Keratinocyte (primary cell): ENCODE results near the gene NGEF. TPM values are rescaled to one million over a fixed set of nuclear protein-coding genes. Genes with fewer than 3 reads are reported as not detected.

Source experiments
- DNase-seq: peaks from one replicate; pipeline ENCODE4 v3.0.0-alpha.2; 2011; ENCODE audit warnings: low read depth, missing footprints, low spot score
- FAIRE-seq: peaks from 2 replicates; lab custom pipeline; 2011; peaks lifted over from hg19 to GRCh38; lab: Jason Lieb, UNC
- H2AFZ ChIP-seq: 2 replicates; pipeline ENCODE4 v1.6.0; 2012; ENCODE audit warnings: low read length, control low read depth, inconsistent platforms; ENCODE audit not compliant: control insufficient read depth
- H3K27ac ChIP-seq: 2 replicates; pipeline ENCODE4 v1.5.1; 2011; ENCODE audit warnings: low read length; ENCODE audit not compliant: control insufficient read depth, insufficient read depth
- H3K27me3 ChIP-seq: 3 replicates; pipeline ENCODE4 v1.6.0; 2011; ENCODE audit warnings: low read length; ENCODE audit not compliant: control insufficient read depth, insufficient read depth; ENCODE audit errors: extremely low read depth
- H3K36me3 ChIP-seq, 2 experiments: 2 replicates in 1 of 2; 3 replicates in 1 of 2; pipeline ENCODE4 v1.5.1; 2011; ENCODE audit warnings: low read length in 2 of 2, mild to moderate bottlenecking in 1 of 2; ENCODE audit not compliant: control insufficient read depth in 2 of 2, insufficient read depth in 2 of 2; ENCODE audit errors: extremely low read depth in 1 of 2
- H3K4me1 ChIP-seq: 3 replicates; pipeline ENCODE4 v1.5.1; 2011; ENCODE audit warnings: low read length; ENCODE audit not compliant: control insufficient read depth, insufficient read depth; ENCODE audit errors: extremely low read depth
- H3K4me2 ChIP-seq: 3 replicates; pipeline ENCODE4 v1.6.0; 2011; ENCODE audit warnings: low read depth, low read length; ENCODE audit not compliant: control insufficient read depth, insufficient read depth; ENCODE audit errors: extremely low read depth
- H3K4me3 ChIP-seq, 3 experiments: fragments of 200-600 bp in 1 of 3; sonication (generic) in 1 of 3; 2 replicates in 2 of 3; 3 replicates in 1 of 3; pipeline ENCODE4 v1.5.1; 2011 to 2016; ENCODE audit warnings: low read length in 3 of 3, mild to moderate bottlenecking in 3 of 3, control low read depth in 2 of 3, inconsistent platforms in 1 of 3, low read depth in 1 of 3, mixed read lengths in 1 of 3, mixed run types in 1 of 3, moderate library complexity in 1 of 3; ENCODE audit not compliant: control insufficient read depth in 2 of 3, insufficient read depth in 2 of 3; ENCODE audit errors: extremely low read depth in 1 of 3
- H3K79me2 ChIP-seq: 2 replicates; pipeline ENCODE4 v1.6.0; 2012; ENCODE audit warnings: low read length; ENCODE audit not compliant: control insufficient read depth, insufficient read depth
- H3K9ac ChIP-seq: 3 replicates; pipeline ENCODE4 v1.6.0; 2011; ENCODE audit warnings: low read length; ENCODE audit not compliant: control insufficient read depth, insufficient read depth; ENCODE audit errors: extremely low read depth
- H3K9me1 ChIP-seq: 3 replicates; pipeline ENCODE4 v1.6.0; 2011; ENCODE audit warnings: low read length; ENCODE audit not compliant: control insufficient read depth, insufficient read depth; ENCODE audit errors: extremely low read depth
- H3K9me3 ChIP-seq: 2 replicates; pipeline ENCODE4 v1.5.1; 2012; ENCODE audit warnings: low read depth, low read length; ENCODE audit not compliant: control insufficient read depth
- H4K20me1 ChIP-seq: 3 replicates; pipeline ENCODE4 v1.6.0; 2011; ENCODE audit warnings: low read length; ENCODE audit not compliant: control insufficient read depth, insufficient read depth; ENCODE audit errors: extremely low read depth
- EZH2 ChIP-seq: IDR thresholded peaks from one replicate; pipeline ENCODE4 v1.6.1; 2012; ENCODE audit warnings: inconsistent platforms, mild to moderate bottlenecking, low read length, moderate library complexity
- dilution Hi-C: fragments of 300-500 bp; cut with MboI; formaldehyde crosslinking; loops from one replicate; pipeline ENCODE4 v1.7.0; 2020; ENCODE audit warnings: low sequenced_read_pairs; ENCODE audit not compliant: extremely low pct_ligation_motif_present
- polyA plus RNA-seq, 5 experiments: library from polyadenylated mRNA; depleted of rRNA in 3 of 5; stranded (reverse) in 3 of 5; stranded (forward) in 1 of 5; unstranded in 1 of 5; fragments of >200 nt; gene quantifications; 1 replicate in 1 of 5; 2 replicates in 3 of 5; 3 replicates in 1 of 5; pipeline versions ENCODE4 v1.2.1 to v1.2.3, GENCODE V29; 2011 to 2012; ENCODE audit warnings: missing spikeins in 2 of 5, low read depth in 1 of 5, low replicate concordance in 1 of 5
- TF ChIP-seq, protein P1 (sequence below), 3 experiments: IDR thresholded peaks in 1 of 3; conservative IDR thresholded peaks in 1 of 3; optimal IDR thresholded peaks in 1 of 3; 2 replicates in 2 of 3; 3 replicates in 1 of 3; pipeline versions ENCODE3 to v1.5.1; 2011; ENCODE audit warnings: low read length in 3 of 3, mild to moderate bottlenecking in 3 of 3, moderate library complexity in 2 of 3, control low read depth in 1 of 3, inconsistent platforms in 1 of 3; ENCODE audit not compliant: insufficient read depth in 2 of 3; ENCODE audit errors: extremely low read depth in 1 of 3

NGEF gene
- polyA plus RNA-seq, 1 donor (not counting 4 experiments of a cell fraction or from before 2014, with no cell fraction given): 0.17 TPM

DNA sequence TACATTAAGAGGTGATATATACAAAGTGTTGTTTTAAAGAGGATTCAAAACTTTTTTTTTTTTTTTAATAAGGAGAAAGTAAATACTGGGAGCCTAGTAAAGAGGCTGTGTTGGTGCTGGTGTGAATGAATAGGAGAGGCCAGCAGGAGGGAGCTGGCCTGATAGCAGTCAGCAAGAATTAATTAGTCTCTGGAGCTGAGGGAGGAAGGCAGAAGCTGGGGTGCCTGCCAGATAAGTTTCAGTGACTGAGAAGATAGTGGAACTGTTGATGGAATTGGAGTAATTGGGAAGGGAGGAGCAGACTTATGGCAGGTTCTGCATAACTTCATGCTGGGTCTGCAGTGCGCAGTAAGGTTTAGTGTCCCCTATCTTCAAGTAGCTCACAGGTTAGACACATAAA, 179.2 kb downstream of the NGEF start:
- Histone ChIP-seq H3K4me1 (peaks cover 13% of the 10 kb centered on the region), H3K4me3 (no peak overlapping the region), H4K20me1 (peaks cover 2% of the 10 kb centered on the region), H3K9me1 (no peaks in the 10 kb centered on the region), H3K27me3 (no peaks in the 10 kb centered on the region), H3K9ac (no peak overlapping the region), H3K79me2 (no peaks in the 10 kb centered on the region), H2AFZ (no peak overlapping the region), H3K4me2 (no peak overlapping the region), H3K36me3 (peaks cover 19 to 23% of the 10 kb centered on the region in 2 experiments), H3K9me3 (no peaks in the 10 kb centered on the region), H3K27ac (no peak overlapping the region)
- FAIRE-seq: no peak
- no peak for DNase-seq
- no peak for TF ChIP-seq EZH2
- TF ChIP-seq, protein P1, sequence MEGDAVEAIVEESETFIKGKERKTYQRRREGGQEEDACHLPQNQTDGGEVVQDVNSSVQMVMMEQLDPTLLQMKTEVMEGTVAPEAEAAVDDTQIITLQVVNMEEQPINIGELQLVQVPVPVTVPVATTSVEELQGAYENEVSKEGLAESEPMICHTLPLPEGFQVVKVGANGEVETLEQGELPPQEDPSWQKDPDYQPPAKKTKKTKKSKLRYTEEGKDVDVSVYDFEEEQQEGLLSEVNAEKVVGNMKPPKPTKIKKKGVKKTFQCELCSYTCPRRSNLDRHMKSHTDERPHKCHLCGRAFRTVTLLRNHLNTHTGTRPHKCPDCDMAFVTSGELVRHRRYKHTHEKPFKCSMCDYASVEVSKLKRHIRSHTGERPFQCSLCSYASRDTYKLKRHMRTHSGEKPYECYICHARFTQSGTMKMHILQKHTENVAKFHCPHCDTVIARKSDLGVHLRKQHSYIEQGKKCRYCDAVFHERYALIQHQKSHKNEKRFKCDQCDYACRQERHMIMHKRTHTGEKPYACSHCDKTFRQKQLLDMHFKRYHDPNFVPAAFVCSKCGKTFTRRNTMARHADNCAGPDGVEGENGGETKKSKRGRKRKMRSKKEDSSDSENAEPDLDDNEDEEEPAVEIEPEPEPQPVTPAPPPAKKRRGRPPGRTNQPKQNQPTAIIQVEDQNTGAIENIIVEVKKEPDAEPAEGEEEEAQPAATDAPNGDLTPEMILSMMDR (optimal IDR thresholded peaks at IDR 0.05 in 1 of 3, IDR thresholded peaks at IDR 0.05 in 1 of 3, conservative IDR thresholded peaks at IDR 0.05 in 1 of 3; ENCODE audit: extremely low read depth in 1 of 3, insufficient read depth in 2 of 3, low read length in 3 of 3): no peak
- dilution Hi-C loops: no loop called here

DNA sequence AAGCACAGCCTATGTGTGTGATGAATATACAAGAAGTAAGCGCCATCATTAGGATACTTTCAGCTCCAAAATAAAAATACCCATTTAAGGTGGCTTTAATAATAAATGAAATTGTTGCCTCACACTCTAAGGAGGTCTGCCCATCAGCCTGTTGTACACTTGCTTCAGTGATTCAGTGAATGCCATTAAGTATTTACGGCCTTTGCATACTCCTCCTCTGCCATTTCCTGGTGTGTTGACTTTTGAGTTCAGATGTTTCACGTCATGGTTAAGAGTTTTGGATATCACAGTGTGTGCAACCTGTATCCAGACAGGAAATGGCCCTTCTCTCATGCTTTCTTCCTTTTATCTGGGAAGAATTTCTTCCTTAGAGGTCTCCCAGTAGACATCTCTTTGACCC, 181.6 kb downstream of the NGEF start:
- no peak overlapping the region for H3K9ac ChIP-seq
- H3K4me1 ChIP-seq: no peaks in the 10 kb centered on the region
- H3K36me3 ChIP-seq: peaks cover 19% of the 10 kb centered on the region in 2 experiments
- no peaks in the 10 kb centered on the region for H3K9me3 ChIP-seq
- no peak overlapping the region for H3K4me2 ChIP-seq
- no peaks in the 10 kb centered on the region for H3K79me2 ChIP-seq
- DNase-seq (no peak), FAIRE-seq (no peak)
- no peak for TF ChIP-seq EZH2
- TF ChIP-seq, protein P1 (optimal IDR thresholded peaks at IDR 0.05 in 1 of 3, IDR thresholded peaks at IDR 0.05 in 1 of 3, conservative IDR thresholded peaks at IDR 0.05 in 1 of 3; ENCODE audit: extremely low read depth in 1 of 3, insufficient read depth in 2 of 3, low read length in 3 of 3): no peak
- dilution Hi-C loops: no loop called here
- no peaks in the 10 kb centered on the region for H3K27me3 ChIP-seq
- no peaks in the 10 kb centered on the region for H3K9me1 ChIP-seq
- no peaks in the 10 kb centered on the region for H4K20me1 ChIP-seq
- H2AFZ ChIP-seq: no peak overlapping the region
- H3K4me3 ChIP-seq: no peak overlapping the region
- no peak overlapping the region for H3K27ac ChIP-seq
